HG02759 (cell line): ENCODE data around the gene FUOM.

Source experiments
- ATAC-seq: cut with Tn5 transposase; IDR thresholded peaks from one replicate; pipeline ENCODE4 v1.9.1; 2021; ENCODE audit warnings: mild to moderate bottlenecking, moderate library complexity; ENCODE audit not compliant: unreplicated experiment

FUOM gene

GRCh38 chr10:133353202-133353959, 4.4 kb downstream of the FUOM start:
- no peak for ATAC-seq

DNA sequence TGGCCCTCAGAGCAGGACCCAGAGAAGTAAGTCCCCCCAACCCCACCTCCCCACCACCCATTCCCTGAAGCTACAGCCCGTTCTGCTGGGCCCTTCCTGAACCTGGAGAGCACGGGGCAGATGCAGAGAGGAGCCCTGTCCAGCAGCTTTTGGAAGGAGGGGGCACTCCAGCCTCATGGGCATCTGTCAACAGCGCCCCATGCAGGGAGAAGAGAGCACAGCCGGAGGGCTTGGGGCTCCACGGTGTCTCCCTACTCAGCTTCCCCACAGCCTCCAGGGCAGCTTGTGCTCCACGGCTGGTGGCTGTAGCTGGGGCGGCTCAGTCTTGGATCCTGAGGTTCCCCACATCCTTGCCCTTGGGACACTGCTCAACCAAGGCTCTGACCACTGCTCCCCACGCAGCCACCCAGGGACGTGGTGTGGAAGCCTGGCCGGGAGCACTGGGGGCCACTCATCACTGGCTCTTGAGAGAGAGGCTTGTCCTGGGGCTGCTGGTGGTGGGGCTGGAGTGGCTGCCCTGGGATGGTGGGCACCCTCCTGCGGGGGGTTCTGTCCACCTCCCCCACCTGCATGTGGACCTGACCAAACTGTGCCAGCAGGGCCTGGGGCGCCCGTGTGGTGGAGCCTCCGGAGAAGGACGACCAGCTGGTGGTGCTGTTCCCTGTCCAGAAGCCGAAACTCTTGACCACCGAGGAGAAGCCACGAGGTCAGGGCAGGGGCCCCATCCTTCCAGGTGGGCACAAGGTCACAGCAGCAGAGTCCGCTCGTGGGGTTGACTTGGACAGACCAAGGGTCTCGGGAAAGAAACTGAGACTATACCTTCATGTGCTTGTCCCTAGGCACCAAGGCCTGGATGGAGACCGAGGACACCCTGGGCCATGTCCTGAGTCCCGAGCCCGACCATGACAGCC, 6.2 kb downstream of the FUOM start:
- ATAC-seq, result no peak

DNA sequence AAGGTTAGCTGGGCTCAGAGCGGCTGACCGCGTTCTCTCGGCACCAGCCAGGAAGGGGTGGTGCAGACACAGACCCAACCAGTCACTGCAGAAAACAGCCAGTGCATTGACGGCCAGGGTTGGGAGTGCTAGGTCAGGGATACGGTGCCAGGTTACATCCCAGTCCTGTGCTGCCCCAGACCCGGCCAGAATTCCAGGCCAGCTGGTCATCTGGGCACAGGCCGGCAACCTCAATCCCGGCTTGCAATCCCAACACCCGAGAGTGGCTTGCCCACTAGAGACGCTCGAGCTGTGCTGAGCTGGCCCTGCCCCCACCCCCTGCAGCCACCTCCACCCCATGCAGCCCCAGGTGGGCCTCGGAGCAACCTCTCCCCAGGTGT, 6.9 kb downstream of the FUOM start:
- ATAC-seq, result no peak

GRCh38 chr10:133350283-133350949, 7.4 kb downstream of the FUOM start:
- no peak for ATAC-seq

DNA sequence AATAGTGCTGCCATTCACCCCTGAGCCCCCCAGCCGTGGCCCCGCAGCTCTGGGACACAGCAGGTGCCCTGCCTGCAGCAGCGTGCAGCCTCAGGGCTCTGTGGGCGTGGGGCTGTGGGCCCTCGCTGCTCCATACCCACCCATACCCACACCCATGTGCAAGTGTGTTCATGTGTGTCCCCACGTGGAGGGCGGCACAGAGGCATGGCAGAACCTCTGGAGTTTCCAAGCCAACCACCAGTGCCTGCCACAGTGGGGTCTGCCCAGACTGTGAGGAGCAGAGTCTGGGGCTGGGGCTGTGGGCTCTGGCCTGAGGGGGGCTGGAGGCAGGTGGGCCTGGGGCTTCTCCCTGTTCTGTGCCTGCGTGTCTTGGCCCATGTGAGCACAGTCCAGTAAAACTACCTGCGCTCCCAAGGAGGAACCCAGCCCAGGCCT, 8.2 kb downstream of the FUOM start:
- no peak for ATAC-seq

DNA sequence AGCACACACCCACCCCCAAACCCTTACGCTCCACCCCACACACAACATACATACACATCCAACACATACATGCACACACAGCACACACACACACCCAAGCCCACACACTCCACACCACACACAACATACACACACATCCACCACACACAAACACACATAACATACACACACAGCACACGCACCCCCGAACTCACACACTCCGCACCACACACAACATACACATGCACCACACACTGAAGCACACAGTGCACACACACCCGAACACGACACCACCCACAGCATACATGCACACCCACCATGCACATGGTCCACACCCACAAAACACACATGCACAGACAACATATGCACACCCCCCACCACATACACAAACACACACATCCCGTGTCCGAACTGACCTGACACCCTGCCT, 8.7 kb downstream of the FUOM start:
- no peak for ATAC-seq

DNA sequence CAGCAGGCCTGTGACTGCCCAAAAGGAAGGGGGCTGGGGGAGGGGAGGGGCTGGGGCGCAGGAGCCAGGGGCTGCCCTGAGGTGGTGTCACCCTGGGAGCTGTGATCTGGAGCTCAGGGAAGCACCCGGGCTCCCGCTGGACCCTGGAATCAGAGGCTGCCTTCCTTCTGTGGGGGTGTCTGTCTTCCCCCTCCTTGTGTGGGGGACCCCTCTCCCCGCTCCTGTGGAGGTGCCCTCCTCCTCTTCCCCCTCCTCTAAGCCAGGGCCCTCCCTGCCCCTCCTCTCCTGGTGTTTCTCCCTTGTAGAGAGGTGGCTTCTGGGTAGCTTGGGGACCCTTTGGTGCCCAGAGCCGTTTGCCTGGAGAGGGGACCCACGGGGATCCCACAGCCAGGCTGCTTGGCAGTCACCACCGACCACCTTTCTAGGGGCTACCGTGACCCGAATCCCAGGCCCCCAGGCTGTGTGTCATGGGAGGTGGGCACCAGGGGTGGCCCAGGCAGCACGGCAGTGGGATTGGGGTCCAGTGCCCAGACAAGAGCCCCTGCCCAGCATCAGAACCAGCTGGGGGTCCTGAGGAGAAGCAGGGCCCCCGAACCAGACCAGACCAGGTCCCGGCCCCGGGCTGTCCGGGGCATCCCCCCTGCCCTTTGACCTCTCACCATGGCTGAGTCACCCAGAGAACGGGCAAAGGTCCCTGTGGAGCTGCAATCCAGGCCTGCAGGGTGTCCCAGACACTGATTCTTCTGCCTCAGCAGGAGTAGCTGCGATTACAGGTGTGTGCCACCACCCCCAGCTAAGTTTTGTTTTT, 9.9 kb downstream of the FUOM start:
- no peak for ATAC-seq

DNA sequence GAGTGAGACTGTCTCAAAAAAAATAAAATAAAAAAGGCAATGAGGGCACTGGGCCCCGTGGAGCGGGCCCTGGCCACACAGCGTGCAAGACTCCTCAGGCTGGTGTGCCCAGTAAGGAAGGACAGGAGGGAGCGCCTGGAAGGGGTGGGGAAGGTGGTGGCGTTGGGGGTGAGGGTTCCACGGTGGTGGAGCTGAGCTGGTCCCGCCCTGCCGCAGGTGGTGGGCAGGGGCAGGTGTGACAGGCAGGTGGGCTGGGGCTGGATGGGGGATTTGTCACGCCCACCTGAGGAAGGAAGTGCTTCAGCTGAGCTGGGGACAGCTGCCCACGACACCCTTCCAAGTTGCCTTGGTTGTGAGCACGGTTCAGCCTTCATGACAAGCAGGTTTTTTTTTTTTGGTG, 11.4 kb downstream of the FUOM start:
- ATAC-seq, result no peak

DNA sequence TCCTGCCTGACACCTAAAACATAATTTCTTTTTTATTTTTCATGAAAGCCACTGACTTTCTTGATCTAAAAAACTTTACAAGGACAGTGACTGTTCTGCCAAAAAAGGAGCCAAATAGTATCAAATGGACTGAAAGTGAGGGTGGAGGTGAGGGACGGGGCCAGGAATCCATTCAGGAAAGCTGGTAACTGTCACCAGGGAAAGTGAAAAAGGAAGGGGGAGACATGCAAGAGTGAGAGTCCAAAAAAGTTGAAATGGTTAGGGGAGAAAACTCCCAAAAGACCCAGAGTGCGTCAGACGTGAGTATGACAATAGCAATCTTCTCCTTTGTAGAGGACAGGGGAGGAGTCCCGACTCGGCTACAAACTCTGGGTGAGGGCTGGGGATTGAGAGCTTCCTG, 13.6 kb downstream of the FUOM start:
- ATAC-seq, result no peak

DNA sequence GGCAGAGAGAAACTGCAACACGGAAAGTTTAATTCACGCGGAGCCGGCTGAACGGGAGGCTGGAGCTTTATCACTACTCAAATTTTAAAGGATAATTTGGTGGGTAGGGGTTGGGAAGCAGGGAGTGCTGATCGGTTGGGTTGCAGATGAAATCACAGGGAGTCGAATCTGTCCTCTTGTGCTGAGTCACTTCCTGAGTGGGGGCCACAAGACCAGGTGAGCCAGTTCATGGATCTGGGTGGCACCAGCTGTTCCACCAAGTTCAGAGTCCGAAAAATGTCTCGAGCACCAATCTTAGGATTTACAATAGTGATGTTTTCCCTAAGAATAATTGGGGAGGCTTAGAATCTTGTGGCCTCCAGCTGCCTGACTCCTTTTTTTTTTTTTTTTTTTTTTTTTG, 14.3 kb downstream of the FUOM start:
- ATAC-seq, result no peak

- no peak for ATAC-seq
These were observed 14.9 kb downstream of the FUOM start for GRCh38 chr10:133342942-133343341.

DNA sequence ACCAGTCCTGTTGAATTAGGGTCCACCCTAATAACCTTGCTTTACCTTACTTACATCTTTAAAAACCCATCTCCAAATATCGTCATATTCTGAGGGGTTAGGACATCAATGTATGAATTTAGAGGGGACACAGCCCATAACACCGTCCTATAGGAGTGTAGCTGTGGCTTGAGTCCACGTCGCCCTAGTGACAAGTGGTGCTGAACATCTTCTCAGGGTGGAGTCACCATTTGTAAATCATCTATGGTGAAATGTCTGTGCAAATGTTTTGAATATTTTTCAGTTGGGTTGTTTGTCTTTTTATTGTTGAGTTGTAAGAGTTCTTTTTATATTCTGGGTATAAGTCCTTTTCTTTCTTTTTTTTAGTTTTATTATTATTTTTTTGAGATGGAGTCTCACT, 15.8 kb downstream of the FUOM start:
- no peak for ATAC-seq

DNA sequence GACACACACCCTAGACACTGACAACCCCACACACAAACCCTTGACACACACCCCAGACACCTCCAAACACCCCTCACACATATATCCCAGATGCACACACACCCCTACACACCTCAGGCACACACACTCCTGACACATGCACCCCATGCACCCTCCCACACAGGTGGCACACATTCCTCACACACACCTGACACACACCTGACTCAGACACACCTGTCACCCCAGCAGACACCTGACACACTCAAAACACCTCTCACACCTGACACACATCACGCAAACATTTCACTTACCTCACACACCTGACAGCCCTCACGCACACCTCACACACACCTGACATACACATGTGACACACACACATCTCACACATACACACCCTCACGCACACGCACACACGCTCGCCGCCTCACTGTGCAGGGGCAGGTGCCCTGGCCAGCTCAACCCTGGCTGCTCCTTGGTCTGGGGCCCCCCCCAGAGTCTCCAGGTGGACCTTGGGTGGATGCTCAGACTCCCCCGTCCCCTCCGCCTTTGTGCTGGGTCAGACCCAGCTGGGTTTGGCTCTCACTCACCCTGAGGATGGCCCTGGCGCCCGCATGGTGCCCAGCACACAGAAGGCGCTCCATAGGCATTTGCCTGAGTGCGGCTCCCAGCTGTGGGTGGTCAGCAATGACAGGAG, 18.0 kb downstream of the FUOM start:
- ATAC-seq, result no peak

DNA sequence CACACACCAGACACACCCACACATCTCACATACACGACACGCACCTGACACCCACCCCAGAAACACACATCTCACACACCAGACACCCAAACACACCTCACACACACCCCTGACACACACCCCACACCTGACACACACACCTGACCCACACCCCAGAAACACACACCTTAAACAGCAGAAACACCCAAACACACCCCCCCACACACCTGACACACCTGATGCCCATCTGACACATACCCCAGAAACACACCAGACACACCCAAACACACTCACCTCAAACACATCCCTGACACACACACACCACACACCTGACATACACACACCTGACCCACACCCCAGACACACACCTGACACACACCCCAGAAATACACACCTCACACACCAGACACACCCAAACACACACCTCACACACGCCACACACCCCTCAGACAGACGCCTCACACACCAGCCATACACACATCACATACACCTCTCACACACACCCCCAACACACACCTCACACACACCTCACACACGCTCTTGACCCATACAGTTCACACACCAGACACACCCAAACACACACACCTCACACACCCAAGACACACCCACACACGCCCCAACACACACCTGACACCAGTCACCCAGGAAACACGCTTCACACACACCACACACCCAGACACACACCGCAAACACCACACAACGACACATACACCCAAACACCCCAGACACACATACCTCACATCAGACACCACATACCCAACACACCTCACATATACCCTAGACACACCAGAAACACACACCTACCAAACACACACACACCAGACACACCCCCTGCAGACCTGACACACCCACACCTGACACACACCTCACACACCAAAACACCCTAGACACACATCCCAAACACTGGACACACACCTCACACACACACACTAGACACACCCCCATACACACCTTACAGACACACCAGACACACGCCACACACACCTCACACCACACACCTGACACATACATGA, 19.4 kb downstream of the FUOM start:
- ATAC-seq, result no peak

DNA sequence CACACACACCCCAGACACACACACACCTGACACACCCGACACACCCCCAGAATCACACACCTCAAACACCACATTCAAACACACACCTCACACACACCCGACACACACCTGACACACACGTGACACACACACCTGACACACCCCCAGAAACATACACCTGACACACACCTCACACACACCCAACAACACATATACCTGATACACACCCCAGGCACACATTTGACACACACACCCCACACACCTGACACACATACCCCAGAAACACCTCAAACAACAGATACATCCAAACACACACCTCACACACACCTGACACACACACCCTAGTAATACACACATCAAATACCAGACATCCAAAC, 20.5 kb downstream of the FUOM start:
- no peak for ATAC-seq

- ATAC-seq, result no peak
These were observed 21.0 kb downstream of the FUOM start, which contains the start of gene CALY for GRCh38 chr10:133336577-133337369. Gene CALY (minus strand): TSS chr10:133336896. CDS start chr10:133328989, 7,907 bp downstream.

- no peak for ATAC-seq
These were observed 21.7 kb downstream of the FUOM start for GRCh38 chr10:133336118-133336576.
